Renal cortical epithelial cell (primary cell): ENCODE data around the gene NPSR1. TPM values are rescaled to one million over a fixed set of nuclear protein-coding genes. Genes with fewer than 3 reads are reported as not detected.
"Not testable (repeated sequence)": the region's sequence is repeated elsewhere in the genome, so short reads cannot be mapped to it uniquely, and the experiment has no call there.

Experiments
- DNase-seq: peaks from one replicate; pipeline ENCODE4 v3.0.0-alpha.2; 2011; ENCODE audit warnings: low read depth
- total RNA-seq: library from RNA; depleted of rRNA; stranded (reverse); fragments of >200 nt; gene quantifications from 2 replicates; pipeline ENCODE4 v1.2.3, GENCODE V29; 2014

Gene NPSR1
- total RNA-seq, 1 donor from 2014 or later = not detected

DNA sequence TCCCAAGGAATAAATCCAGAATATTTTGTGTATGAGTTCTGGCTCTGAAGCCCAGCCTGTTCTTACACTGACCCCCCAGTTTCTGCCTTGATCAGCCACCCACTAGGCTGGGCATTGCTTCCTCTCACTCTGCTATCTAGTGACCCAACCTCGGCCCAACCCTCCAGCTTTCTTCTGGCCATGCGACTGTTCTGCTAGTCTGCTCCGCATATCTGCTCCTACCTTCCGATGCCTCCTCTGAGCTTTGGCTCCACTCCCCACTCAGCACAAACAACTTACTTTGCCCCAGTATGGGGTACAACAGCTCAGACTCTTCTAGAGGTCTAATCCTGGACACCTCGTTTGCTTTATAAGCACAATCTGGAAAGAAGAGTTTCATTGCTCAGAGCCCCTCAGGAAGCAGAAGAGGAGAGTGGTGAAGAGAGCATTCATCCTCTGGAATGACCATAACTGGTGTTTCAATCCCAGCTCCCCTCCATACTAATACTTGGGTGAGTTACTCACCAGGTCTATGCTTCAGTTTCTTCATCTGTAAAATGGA lies 99.6 kb downstream of the NPSR1 start:
- DNase-seq = no peak

DNA sequence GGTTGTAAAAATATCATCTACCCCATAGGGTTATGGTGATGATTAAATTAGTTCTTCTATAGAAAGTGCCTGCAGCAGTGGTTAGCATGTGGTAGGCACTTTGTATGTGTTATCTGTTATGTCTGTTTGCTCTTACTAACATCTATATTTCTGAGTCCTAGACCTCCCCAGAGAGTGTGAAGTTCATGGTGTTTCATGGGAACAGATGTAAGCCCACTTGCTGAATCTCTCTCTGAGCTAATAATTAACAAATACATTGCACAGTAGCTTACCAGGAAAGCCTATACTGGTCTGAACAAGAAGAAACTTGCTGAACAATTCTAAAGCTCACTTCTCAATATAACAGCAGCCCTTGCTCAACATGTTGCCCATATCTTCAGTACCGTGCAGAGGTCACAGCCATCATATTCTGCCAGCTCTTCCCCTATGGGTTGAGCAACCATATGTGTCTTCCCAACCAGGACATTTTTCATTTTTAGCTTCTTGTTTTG lies 100.1 kb downstream of the NPSR1 start:
- peak; percentile 91 for DNase-seq

DNA sequence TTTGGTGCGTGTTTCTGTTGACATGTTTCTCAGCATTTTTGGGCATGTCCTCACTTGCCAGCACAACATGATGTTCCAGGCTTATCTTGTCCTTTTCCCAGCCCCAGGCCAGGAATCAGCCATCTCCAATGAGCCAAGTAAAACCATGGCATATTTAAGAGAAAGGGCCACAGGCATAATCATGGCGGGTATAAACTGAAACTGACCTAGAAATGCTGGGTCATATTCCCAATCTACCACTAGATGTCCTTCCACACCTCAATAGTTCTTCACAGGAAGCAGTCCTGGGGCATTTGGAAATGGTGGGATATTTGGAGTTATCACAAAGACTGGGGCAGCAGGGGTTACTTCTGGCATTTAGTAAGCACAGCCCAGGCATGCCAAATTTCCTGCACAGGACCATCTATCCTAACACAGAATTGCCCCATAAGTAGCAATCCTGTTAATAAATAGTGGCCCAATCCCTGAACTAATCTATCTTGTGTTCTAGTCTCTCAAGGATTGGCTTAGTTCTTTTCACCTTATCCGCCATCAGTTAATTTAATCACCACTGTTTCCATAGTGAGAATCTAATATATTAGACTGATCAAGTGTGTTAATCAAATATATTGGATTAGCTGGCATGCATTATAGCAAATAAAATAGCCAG lies 101.6 kb downstream of the NPSR1 start:
- peak; percentile 72 for DNase-seq

- DNase-seq = no peak
Observed at GRCh38 chr7:34760271-34760670, 102.3 kb downstream of the NPSR1 start.

GRCh38 chr7:34761206-34761605 lies 103.2 kb downstream of the NPSR1 start:
- no peak for DNase-seq

GRCh38 chr7:34761627-34762026 lies 103.6 kb downstream of the NPSR1 start:
- DNase-seq = no peak

DNA sequence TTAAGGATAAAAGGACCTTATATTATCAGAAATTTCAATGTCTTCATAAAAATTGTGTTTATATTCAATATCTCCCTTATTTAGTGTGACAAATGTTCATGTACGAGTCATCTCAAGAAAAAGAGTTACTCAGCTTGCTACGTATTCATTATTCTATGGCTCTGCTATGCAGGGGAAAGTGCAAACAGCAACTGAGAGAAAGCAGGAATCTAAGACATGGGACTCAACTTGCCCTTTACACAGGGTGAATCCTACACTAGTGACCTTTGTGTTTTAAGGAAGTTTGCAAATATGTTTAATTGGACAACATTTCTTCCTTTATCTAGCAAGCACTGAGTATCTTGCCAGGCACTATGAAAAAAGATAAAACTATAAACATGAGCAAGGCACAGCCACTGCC lies 104.7 kb downstream of the NPSR1 start:
- DNase-seq = no peak

DNA sequence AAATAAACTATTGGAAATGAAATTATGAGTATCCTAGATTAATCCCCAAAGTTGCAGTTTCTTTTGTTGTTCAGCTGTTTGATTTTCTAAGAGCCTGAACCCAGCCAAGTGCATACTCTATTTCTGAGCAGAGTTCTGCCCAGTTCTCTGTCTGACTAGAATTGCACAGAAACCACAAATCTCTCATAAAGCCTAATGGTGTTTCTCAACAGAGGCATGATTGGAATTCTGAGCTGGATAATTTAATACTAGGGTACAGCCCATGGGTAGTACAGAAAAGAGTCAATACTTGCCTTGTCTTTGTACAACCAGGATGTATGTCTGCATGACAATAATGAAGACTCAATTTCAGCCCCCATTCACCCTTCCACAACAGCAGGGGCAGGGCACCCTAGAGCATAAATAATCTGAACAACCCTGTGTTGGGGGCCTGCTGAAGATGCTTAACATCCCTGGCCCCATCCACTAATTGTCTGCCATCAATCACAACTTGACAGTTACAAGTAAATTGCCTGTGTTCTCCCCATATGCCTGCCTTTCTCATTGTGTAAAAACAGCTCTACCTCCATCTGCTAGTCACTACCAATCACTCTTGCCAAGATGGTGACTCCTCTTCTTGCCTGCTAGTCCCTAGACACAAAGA lies 114.4 kb downstream of the NPSR1 start:
- peak; percentile 41 for DNase-seq

DNA sequence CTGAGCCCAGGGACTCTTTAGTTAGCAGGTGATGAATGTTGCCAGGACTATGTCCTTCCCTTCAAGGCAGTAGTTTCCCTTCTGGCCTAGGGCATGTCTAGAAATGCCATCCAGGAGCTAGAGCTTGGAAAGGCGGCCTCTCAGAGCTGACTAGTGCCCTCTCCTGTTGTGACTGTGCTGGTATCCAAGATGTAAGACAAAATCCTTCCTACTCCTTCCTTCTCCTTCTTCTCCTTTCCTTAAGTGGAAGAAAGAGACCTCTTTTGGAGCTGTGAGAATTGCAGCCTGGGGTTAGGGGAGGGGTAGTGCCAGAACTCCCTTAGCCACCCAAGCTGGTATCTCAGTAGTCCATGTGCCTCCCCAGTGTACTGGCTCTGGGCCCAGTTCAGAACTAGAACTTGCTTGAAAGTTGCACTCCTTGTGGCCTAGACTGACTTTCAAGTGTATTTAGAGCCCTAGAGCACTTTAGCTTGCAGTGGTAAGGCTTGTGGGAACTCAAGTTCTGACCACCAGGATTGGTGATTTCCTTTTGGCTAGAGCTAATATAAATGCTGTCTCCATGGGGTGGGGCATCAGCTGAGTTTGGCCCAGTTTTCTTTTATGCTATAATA lies 118.8 kb downstream of the NPSR1 start:
- no peak for DNase-seq

GRCh38 chr7:34780546-34780945 lies 122.5 kb downstream of the NPSR1 start:
- DNase-seq = peak; percentile 64

- no peak for DNase-seq
Observed at GRCh38 chr7:34787586-34787985, 129.6 kb downstream of the NPSR1 start.

- DNase-seq = no peak
Observed at GRCh38 chr7:34806831-34807230, 148.8 kb downstream of the NPSR1 start.

DNA sequence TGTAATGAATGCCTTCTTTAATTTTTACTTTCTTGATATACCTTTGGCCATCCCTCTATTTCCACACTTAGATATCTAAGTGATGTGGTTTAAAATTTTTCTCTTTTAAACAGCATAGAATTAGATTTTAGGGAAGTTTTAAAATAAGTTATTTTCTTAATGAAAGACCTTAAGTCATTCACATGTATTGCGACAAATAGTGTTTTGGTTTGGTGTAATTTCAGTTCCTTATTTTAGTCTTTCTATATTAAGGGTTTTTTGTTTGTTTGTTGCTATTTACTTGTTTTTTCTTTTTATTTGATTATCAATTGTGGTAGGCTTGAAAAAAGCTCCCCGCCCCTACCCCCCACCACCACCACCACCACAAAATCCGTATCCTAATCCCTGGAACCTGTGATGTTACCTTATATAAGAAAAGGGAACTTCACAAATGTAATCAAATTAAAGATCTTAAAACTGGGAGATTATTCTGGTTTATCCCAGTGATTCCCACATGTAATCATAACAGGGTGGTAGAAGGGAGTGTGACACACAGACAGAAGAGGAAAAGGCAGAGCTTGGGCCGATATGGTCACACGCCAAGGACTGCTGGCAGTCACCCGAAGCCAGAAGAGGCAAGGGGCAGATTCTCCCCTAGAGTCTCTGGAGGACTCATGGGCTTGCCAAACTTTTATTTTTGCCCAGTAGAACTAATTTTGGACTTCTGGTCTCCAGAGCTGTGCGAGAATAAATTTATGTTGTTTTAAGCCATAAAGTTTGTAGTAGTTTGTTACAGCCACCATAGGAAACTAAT lies 149.7 kb downstream of the NPSR1 start:
- DNase-seq = no peak

- DNase-seq = not testable (repeated sequence)
Observed at GRCh38 chr7:34814203-34814842, 156.3 kb downstream of the NPSR1 start.

DNA sequence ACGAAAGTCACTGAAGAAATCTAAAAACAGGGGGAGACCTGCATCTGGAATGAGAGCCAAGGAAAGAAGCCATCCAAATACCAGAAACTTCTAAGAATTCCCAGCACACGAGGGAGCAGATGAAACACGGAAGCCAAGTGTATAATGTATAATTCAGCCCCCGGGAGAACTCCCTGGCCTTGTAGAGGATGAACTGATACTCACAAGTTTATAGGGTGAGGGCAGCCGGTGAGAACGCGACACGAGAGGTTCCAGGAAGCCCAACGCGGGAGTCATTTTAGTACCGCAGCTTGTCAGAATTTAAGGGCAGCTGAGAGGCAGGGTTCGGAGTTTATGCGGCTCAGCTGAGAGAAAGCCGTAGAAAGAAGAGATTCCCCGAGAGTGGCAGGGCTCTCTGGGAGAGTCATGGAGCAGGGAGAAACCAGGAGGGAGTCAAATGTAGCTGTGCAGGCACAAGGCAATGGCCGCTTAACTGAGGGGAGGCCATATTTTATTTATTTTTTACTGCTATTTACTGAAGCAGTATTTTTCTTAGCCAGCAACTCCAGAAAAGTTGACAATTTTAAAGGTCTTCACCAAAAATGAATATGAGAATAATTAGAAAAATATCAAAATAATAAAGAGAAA lies 164.0 kb downstream of the NPSR1 start:
- DNase-seq = no peak

GRCh38 chr7:34823650-34824258 lies 165.7 kb downstream of the NPSR1 start:
- DNase-seq = peak; percentile 44

DNA sequence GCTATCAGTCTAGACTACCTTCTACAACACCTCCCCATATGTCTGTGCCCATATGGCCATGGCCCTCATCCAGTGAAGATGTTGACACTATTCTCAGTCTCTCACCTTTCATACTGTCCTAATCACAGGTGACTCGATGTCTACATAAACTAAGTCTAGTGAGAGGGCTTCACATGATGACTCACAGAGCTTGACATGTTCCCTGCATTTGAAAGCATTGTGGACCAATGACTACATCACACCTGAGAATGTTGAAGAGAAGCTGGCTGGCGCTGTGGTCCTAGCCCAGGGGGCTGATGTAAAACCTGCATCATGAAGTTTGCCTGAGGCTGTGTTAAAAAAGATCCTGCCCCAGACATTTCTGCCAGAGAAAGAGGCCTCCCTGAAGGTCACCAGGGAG lies 167.2 kb downstream of the NPSR1 start:
- DNase-seq = peak; percentile 29

GRCh38 chr7:34830390-34830789 lies 172.4 kb downstream of the NPSR1 start:
- no peak for DNase-seq

DNA sequence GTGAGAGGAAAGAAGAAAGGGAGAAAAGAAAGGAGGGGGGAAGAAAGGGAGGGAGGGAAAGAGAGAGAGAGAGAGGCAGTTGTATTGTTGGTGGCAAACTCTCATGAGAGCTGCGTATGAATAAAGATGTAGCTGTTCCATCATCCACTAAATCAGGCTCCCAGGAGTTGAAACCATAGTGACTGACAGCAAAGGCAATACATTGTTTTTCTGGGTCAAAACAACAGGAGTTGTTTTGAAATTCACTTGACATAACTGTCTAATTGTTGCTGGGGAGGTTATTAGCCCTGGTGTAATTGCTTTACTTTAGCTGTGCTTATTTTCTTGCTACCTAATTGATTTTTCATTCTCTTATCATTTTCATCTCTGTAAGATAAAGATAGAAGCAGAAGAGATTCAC lies 173.4 kb downstream of the NPSR1 start:
- no peak for DNase-seq

- DNase-seq = no peak
Observed at GRCh38 chr7:34832020-34832419, 174.0 kb downstream of the NPSR1 start.
